OCI-LY3 (cell line): ENCODE data around the gene CMSS1.

Source experiments
- EZH2phosphoT487 ChIP-seq: fragments of 200-600 bp; shearing (Covaris generic); IDR thresholded peaks from 2 replicates; pipeline ENCODE4 v1.6.1; 2018; ENCODE audit warnings: antibody characterized with exemption, mixed run types, low read depth
- TF ChIP-seq, protein P1 (sequence below): fragments of 200-600, 300-600 bp; sonication (generic); IDR thresholded peaks from 2 replicates; pipeline ENCODE4 v1.5.1; 2014; ENCODE audit warnings: antibody characterized with exemption, low read length, low read depth

DNA sequence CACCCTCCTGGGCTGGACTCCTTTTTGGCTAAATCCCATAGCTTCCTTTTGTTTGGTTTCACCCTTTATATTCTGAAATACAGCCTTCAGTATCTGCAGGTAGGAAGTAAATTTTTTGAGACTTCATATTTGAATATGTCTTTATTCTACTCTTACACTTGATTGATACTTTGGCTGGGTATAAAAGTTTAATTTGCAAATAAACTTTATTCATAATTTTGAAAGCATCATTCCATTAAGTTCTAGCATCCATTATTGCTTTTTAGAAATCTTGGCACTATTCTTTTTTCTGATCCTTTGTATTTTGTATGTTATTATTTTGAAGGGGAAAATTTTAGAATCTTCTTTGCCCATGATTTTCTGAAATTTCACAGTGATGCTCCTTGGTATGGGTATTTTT is 337.9 kb downstream of the CMSS1 start:
- TF ChIP-seq, protein P1, sequence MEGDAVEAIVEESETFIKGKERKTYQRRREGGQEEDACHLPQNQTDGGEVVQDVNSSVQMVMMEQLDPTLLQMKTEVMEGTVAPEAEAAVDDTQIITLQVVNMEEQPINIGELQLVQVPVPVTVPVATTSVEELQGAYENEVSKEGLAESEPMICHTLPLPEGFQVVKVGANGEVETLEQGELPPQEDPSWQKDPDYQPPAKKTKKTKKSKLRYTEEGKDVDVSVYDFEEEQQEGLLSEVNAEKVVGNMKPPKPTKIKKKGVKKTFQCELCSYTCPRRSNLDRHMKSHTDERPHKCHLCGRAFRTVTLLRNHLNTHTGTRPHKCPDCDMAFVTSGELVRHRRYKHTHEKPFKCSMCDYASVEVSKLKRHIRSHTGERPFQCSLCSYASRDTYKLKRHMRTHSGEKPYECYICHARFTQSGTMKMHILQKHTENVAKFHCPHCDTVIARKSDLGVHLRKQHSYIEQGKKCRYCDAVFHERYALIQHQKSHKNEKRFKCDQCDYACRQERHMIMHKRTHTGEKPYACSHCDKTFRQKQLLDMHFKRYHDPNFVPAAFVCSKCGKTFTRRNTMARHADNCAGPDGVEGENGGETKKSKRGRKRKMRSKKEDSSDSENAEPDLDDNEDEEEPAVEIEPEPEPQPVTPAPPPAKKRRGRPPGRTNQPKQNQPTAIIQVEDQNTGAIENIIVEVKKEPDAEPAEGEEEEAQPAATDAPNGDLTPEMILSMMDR: no peak
- TF ChIP-seq EZH2phosphoT487: no peak
